BE2C (cell line): ENCODE measurements around the gene MATN1.

Experiments used
- DNase-seq: peaks from one replicate; pipeline ENCODE4 v3.0.0-alpha.2; 2020
- H3K27me3 ChIP-seq: fragments of 250-450 bp; sonication (Bioruptor Pico); 2 replicates; pipeline ENCODE4 v1.5.1; 2020; ENCODE audit warnings: mild to moderate bottlenecking
- H3K36me3 ChIP-seq: fragments of 250-450 bp; sonication (Bioruptor Pico); 2 replicates; pipeline ENCODE4 v1.5.1; 2020; ENCODE audit warnings: mild to moderate bottlenecking
- H3K4me1 ChIP-seq: fragments of 250-450 bp; sonication (Bioruptor Pico); 2 replicates; pipeline ENCODE4 v1.5.1; 2020
- H3K4me3 ChIP-seq: 2 replicates; pipeline ENCODE4 v1.5.1; 2011; ENCODE audit warnings: low read depth, low read length
- H3K9me3 ChIP-seq: fragments of 250-450 bp; sonication (Bioruptor Pico); 2 replicates; pipeline ENCODE4 v1.5.1; 2020
- CTCF ChIP-seq: IDR thresholded peaks from 2 replicates; pipeline ENCODE4 v1.5.1; 2012; ENCODE audit warnings: mild to moderate bottlenecking, low read depth, low read length

The MATN1 gene

GRCh38 chr1:30694280-30695175, 28.9 kb downstream of the MATN1 start:
- no peak for DNase-seq
- TF ChIP-seq CTCF = no peak
- Histone ChIP-seq H3K4me3 (no peak overlapping the region), H3K9me3 (no peaks in the 10 kb centered on the region), H3K36me3 (no peaks in the 10 kb centered on the region), H3K27me3 (no peaks in the 10 kb centered on the region), H3K4me1 (peaks cover 4% of the 10 kb centered on the region; the same call in 1 of the 2 replicates)

- no peak overlapping the region for H3K4me3 ChIP-seq
- no peaks in the 10 kb centered on the region for H3K27me3 ChIP-seq
- no peaks in the 10 kb centered on the region for H3K36me3 ChIP-seq
- H3K9me3 ChIP-seq = no peaks in the 10 kb centered on the region
- no peak for TF ChIP-seq CTCF
- no peak for DNase-seq
- H3K4me1 ChIP-seq = peaks cover 7% of the 10 kb centered on the region; the same call in 1 of the 2 replicates
Measured at GRCh38 chr1:30693822-30694221, 29.6 kb downstream of the MATN1 start.

GRCh38 chr1:30693366-30693765, 30.0 kb downstream of the MATN1 start:
- DNase-seq = no peak
- no peaks in the 10 kb centered on the region for H3K27me3 ChIP-seq
- peaks cover 7% of the 10 kb centered on the region; the same call in 1 of the 2 replicates for H3K4me1 ChIP-seq
- H3K4me3 ChIP-seq = no peak overlapping the region
- no peaks in the 10 kb centered on the region for H3K36me3 ChIP-seq
- no peak for TF ChIP-seq CTCF
- no peaks in the 10 kb centered on the region for H3K9me3 ChIP-seq

- TF ChIP-seq CTCF = no peak
- no peaks in the 10 kb centered on the region for H3K9me3 ChIP-seq
- no peak overlapping the region for H3K4me3 ChIP-seq
- no peaks in the 10 kb centered on the region for H3K36me3 ChIP-seq
- DNase-seq = no peak
- H3K27me3 ChIP-seq = no peaks in the 10 kb centered on the region
- H3K4me1 ChIP-seq = peaks cover 7% of the 10 kb centered on the region; the same call in 1 of the 2 replicates
Measured at GRCh38 chr1:30692948-30693301, 30.5 kb downstream of the MATN1 start.

- H3K4me1 ChIP-seq = peaks cover 7% of the 10 kb centered on the region; the same call in 1 of the 2 replicates
- no peaks in the 10 kb centered on the region for H3K36me3 ChIP-seq
- no peak overlapping the region for H3K4me3 ChIP-seq
- no peak for TF ChIP-seq CTCF
- no peaks in the 10 kb centered on the region for H3K27me3 ChIP-seq
- DNase-seq = no peak
- H3K9me3 ChIP-seq = no peaks in the 10 kb centered on the region
Measured at GRCh38 chr1:30692201-30692947, 31.0 kb downstream of the MATN1 start.
